GM20431 (cell line): ENCODE results near the gene SYCN.
"Not testable (repeated sequence)": the region's sequence is repeated elsewhere in the genome, so short reads cannot be mapped to it uniquely, and the experiment has no call there.

ENCODE experiments used
- in situ Hi-C: fragments of 300-500 bp; cut with MseI, MboI; formaldehyde crosslinking; loops from one replicate; pipeline ENCODE4 v1.15.0; 2020; ENCODE audit warnings: low sequenced_read_pairs; ENCODE audit not compliant: unreplicated experiment

SYCN gene

GRCh38 chr19:39230096-39230764 is 26.2 kb upstream of the SYCN start:
- in situ Hi-C loops: no loop called here

- in situ Hi-C loops: no loop called here
These were observed 20.8 kb upstream of the SYCN start for GRCh38 chr19:39224910-39225309.

- in situ Hi-C loops: no loop called here
These were observed 19.7 kb upstream of the SYCN start for GRCh38 chr19:39223703-39224279.

GRCh38 chr19:39219108-39219507 is 15.0 kb upstream of the SYCN start:
- in situ Hi-C loops: not testable (repeated sequence)

GRCh38 chr19:39218230-39219007 is 14.4 kb upstream of the SYCN start:
- in situ Hi-C loops: no loop called here

- in situ Hi-C loops: no loop called here
These were observed 13.0 kb upstream of the SYCN start for GRCh38 chr19:39217094-39217493.

- in situ Hi-C loops: not testable (repeated sequence)
These were observed 11.3 kb upstream of the SYCN start for GRCh38 chr19:39215323-39215722.

- in situ Hi-C loops: no loop called here
These were observed 8.3 kb upstream of the SYCN start for GRCh38 chr19:39212375-39212742.

- in situ Hi-C loops: no loop called here
These were observed 7.8 kb upstream of the SYCN start for GRCh38 chr19:39211731-39212374.

- in situ Hi-C loops: no loop called here
These were observed 5.1 kb upstream of the SYCN start for GRCh38 chr19:39209196-39209595.

GRCh38 chr19:39208175-39208795 is 4.2 kb upstream of the SYCN start:
- in situ Hi-C loops: no loop called here

- in situ Hi-C loops: no loop called here
These were observed 3.3 kb upstream of the SYCN start for GRCh38 chr19:39207293-39207836.

GRCh38 chr19:39206122-39206521 is 2.1 kb upstream of the SYCN start:
- in situ Hi-C loops: no loop called here

GRCh38 chr19:39205449-39205764 is 1.3 kb upstream of the SYCN start:
- in situ Hi-C loops: no loop called here

GRCh38 chr19:39202998-39203355 is 1.1 kb downstream of the SYCN start:
- in situ Hi-C loops: no loop called here

- in situ Hi-C loops: no loop called here
These were observed 3.3 kb downstream of the SYCN start for GRCh38 chr19:39200803-39201115.

- in situ Hi-C loops: no loop called here
These were observed 3.8 kb downstream of the SYCN start for GRCh38 chr19:39200066-39200802.

- in situ Hi-C loops: no loop called here
These were observed 5.0 kb downstream of the SYCN start for GRCh38 chr19:39199025-39199424.

GRCh38 chr19:39197808-39198207 is 6.3 kb downstream of the SYCN start:
- in situ Hi-C loops: no loop called here
